IMR-90 (cell line): ENCODE results near the gene SLC4A8. TPM values are rescaled to one million over a fixed set of nuclear protein-coding genes. Genes with fewer than 3 reads are reported as not detected.

Experiments used
- ATAC-seq: fragments of 200-7000 bp; cut with Tn5 transposase; 2 replicates; pipeline ENCODE4 v1.9.1; 2020; ENCODE audit warnings: low read depth, mild to moderate bottlenecking, moderate library complexity
- BruUV-seq: library from RNA; stranded (reverse); fragments of 400-500 nt; replicated peaks from 2 replicates; lab custom pipeline; 2021; lab: Mats Ljungman, UMichigan
- CTCF ChIA-PET: fragments of 300-600 bp; formaldehyde crosslinking; extraction: SDS; loops from one replicate; lab custom pipeline; 2021; ENCODE audit warnings: antibody characterized with exemption; lab: Yijun Ruan, JAX
- POLR2A ChIA-PET: fragments of 300-600 bp; sonication (Branson Sonifier 250); formaldehyde crosslinking; loops from one replicate; lab custom pipeline; 2022; ENCODE audit warnings: antibody characterized with exemption; ENCODE audit not compliant: unreplicated experiment; lab: Charles Lee
- DNase-seq: peaks from one replicate; pipeline ENCODE4 v3.0.0; 2013
- H2AFZ ChIP-seq: replicated peaks from 2 replicates; pipeline ENCODE3; 2013; ENCODE audit warnings: low read length, mild to moderate bottlenecking; ENCODE audit not compliant: poor library complexity
- H2AK5ac ChIP-seq: 2 replicates; pipeline ENCODE4 v1.6.1; 2013; ENCODE audit warnings: low read depth, low read length, inconsistent platforms
- H2AK9ac ChIP-seq: replicated peaks from 2 replicates; pipeline ENCODE3; 2013; ENCODE audit warnings: mild to moderate bottlenecking, low read depth, low read length, moderate library complexity; ENCODE audit not compliant: poor library complexity
- H2BK120ac ChIP-seq: 2 replicates; pipeline ENCODE4 v1.6.1; 2013; ENCODE audit warnings: low read depth, low read length, inconsistent platforms
- H2BK15ac ChIP-seq: 3 replicates; pipeline ENCODE4 v1.6.1; 2013; ENCODE audit warnings: low read depth, low read length, inconsistent platforms
- H2BK20ac ChIP-seq: 2 replicates; pipeline ENCODE4 v1.6.1; 2013; ENCODE audit warnings: low read depth, mild to moderate bottlenecking, inconsistent platforms, low read length, moderate library complexity
- H2BK5ac ChIP-seq: 2 replicates; pipeline ENCODE4 v1.6.1; 2013; ENCODE audit warnings: mild to moderate bottlenecking, low read depth, low read length, inconsistent platforms; ENCODE audit not compliant: poor library complexity, severe bottlenecking
- H3K14ac ChIP-seq: replicated peaks from 2 replicates; pipeline ENCODE4 v1.6.1; 2013; ENCODE audit warnings: low read depth, low read length, inconsistent platforms
- H3K18ac ChIP-seq: 2 replicates; pipeline ENCODE4 v1.6.1; 2013; ENCODE audit warnings: low read depth, low read length, control low read depth
- H3K23ac ChIP-seq: 2 replicates; pipeline ENCODE4 v1.6.1; 2013; ENCODE audit warnings: low read depth, low read length, inconsistent platforms
- H3K27ac ChIP-seq: 2 replicates; pipeline ENCODE4 v1.5.1; 2013; ENCODE audit warnings: mild to moderate bottlenecking, control low read depth, low read length; ENCODE audit not compliant: insufficient read depth
- H3K27me3 ChIP-seq: 2 replicates; pipeline ENCODE4 v1.6.1; 2013; ENCODE audit warnings: low read length; ENCODE audit not compliant: control insufficient read depth, insufficient read depth
- H3K36me3 ChIP-seq: 2 replicates; pipeline ENCODE4 v1.6.1; 2013; ENCODE audit warnings: low read length, mixed read lengths; ENCODE audit not compliant: control insufficient read depth, insufficient read depth
- H3K4ac ChIP-seq: 2 replicates; pipeline ENCODE4 v1.6.1; 2013; ENCODE audit warnings: low read depth, low read length, inconsistent platforms
- H3K4me1 ChIP-seq: 2 replicates; pipeline ENCODE4 v1.6.1; 2013; ENCODE audit warnings: low read length, mixed read lengths; ENCODE audit not compliant: control insufficient read depth, insufficient read depth
- H3K4me2 ChIP-seq: 2 replicates; pipeline ENCODE4 v1.6.1; 2013; ENCODE audit warnings: low read depth, mild to moderate bottlenecking, control low read depth, low read length, moderate library complexity
- H3K4me3 ChIP-seq: 2 replicates; pipeline ENCODE4 v1.5.1; 2013; ENCODE audit warnings: low read depth, mild to moderate bottlenecking, control low read depth, low read length, moderate library complexity; ENCODE audit not compliant: insufficient read depth
- H3K56ac ChIP-seq: 2 replicates; pipeline ENCODE4 v1.6.1; 2013; ENCODE audit warnings: low read length, inconsistent platforms; ENCODE audit not compliant: insufficient read depth; ENCODE audit errors: extremely low read depth
- H3K79me1 ChIP-seq, 2 experiments: 2 replicates each; pipeline ENCODE4 v1.6.1; 2013; ENCODE audit warnings: low read length in 2 of 2, inconsistent platforms in 1 of 2, low read depth in 1 of 2
- H3K9ac ChIP-seq: 2 replicates; pipeline ENCODE4 v1.6.1; 2013; ENCODE audit warnings: low read depth, low read length, control low read depth
- H3K9me1 ChIP-seq: 2 replicates; pipeline ENCODE4 v1.6.1; 2013; ENCODE audit warnings: low read length, inconsistent platforms; ENCODE audit not compliant: insufficient read depth
- H3K9me3 ChIP-seq: 2 replicates; pipeline ENCODE4 v1.6.1; 2013; ENCODE audit warnings: low read length; ENCODE audit not compliant: control insufficient read depth, insufficient read depth
- H4K20me1 ChIP-seq: 2 replicates; pipeline ENCODE4 v1.6.1; 2013; ENCODE audit warnings: low read length, inconsistent platforms; ENCODE audit not compliant: insufficient read depth
- H4K5ac ChIP-seq: 2 replicates; pipeline ENCODE4 v1.6.1; 2013; ENCODE audit warnings: mild to moderate bottlenecking, low read depth, low read length, control low read depth
- H4K8ac ChIP-seq, 2 experiments: 2 replicates each; pipeline ENCODE4 v1.6.1; 2013; ENCODE audit warnings: low read depth in 2 of 2, low read length in 2 of 2, control low read depth in 1 of 2, inconsistent platforms in 1 of 2
- H4K91ac ChIP-seq: 2 replicates; pipeline ENCODE4 v1.6.1; 2013; ENCODE audit warnings: low read depth, low read length, inconsistent platforms; ENCODE audit not compliant: insufficient read depth
- BHLHE40 ChIP-seq: fragments of 150-350 bp; IDR thresholded peaks from 2 replicates; pipeline ENCODE4 v1.6.1; 2016; ENCODE audit warnings: mild to moderate bottlenecking, low read depth, low read length
- CEBPB ChIP-seq: IDR thresholded peaks from 2 replicates; pipeline ENCODE4 v1.6.1; 2012; ENCODE audit warnings: low read depth, low read length, improper control_type of control experiment
- CHD1 ChIP-seq: IDR thresholded peaks from 2 replicates; pipeline ENCODE4 v1.6.1; 2012; ENCODE audit warnings: low read depth, low read length, improper control_type of control experiment
- FOS ChIP-seq: fragments of 150-350 bp; IDR thresholded peaks from 2 replicates; pipeline ENCODE4 v1.6.1; 2016; ENCODE audit warnings: low read depth, low read length
- MAZ ChIP-seq: IDR thresholded peaks from 2 replicates; pipeline ENCODE4 v1.6.1; 2012; ENCODE audit warnings: low read depth, mild to moderate bottlenecking, low read length, improper control_type of control experiment, moderate library complexity, borderline replicate concordance
- MXI1 ChIP-seq: IDR thresholded peaks from 2 replicates; pipeline ENCODE4 v1.6.1; 2012; ENCODE audit warnings: low read depth, mild to moderate bottlenecking, low read length, moderate library complexity, borderline replicate concordance
- NFE2L2 ChIP-seq: fragments of 150-350 bp; IDR thresholded peaks from 2 replicates; pipeline ENCODE4 v1.6.1; 2016; ENCODE audit warnings: low read depth, mild to moderate bottlenecking, low read length
- POLR2A ChIP-seq: IDR thresholded peaks from 2 replicates; pipeline ENCODE4 v1.6.1; 2012; ENCODE audit warnings: mild to moderate bottlenecking, low read depth, low read length
- RAD21 ChIP-seq: IDR thresholded peaks from 2 replicates; pipeline ENCODE4 v1.6.1; 2012; ENCODE audit warnings: low read length, improper control_type of control experiment
- RFX5 ChIP-seq: IDR thresholded peaks from 2 replicates; pipeline ENCODE4 v1.8.0; 2012; ENCODE audit warnings: low read depth, mild to moderate bottlenecking, low read length, moderate library complexity
- SMC3 ChIP-seq: fragments of 150-350 bp; IDR thresholded peaks from 2 replicates; pipeline ENCODE4 v1.6.1; 2016; ENCODE audit warnings: low read depth, mild to moderate bottlenecking, antibody characterized with exemption, low read length, moderate library complexity
- WGBS, 2 experiments: methylation state at CpG; one replicate each; pipeline versions ENCODE4 v1.1.5 to v1.1.7; 2013; ENCODE audit warnings: missing lambda C conversion rate in 2 of 2; ENCODE audit not compliant: insufficient read length in 1 of 2; ENCODE audit errors: extremely low coverage in 2 of 2; 5-methylcytosine and 5-hydroxymethylcytosine counted together
- dilution Hi-C: fragments of 300-500 bp; cut with HindIII; formaldehyde crosslinking; loops from one replicate; pipeline ENCODE4 v1.14.3; 2018; ENCODE audit warnings: low sequenced_read_pairs; ENCODE audit not compliant: unreplicated experiment
- in situ Hi-C: fragments of 300-500 bp; cut with MboI; formaldehyde crosslinking; loops from 3 replicates; pipeline ENCODE4 v1.14.3; 2019; ENCODE audit warnings: low sequenced_read_pairs, inconsistent platforms, mixed read lengths
- intact Hi-C: fragments of 100-400 bp; cut with micrococcal nuclease; formaldehyde crosslinking; loops from 2 replicates; pipeline ENCODE4 v1.10.0; 2022
- polyA plus RNA-seq, 3 experiments: library from polyadenylated mRNA; depleted of rRNA; stranded (reverse); fragments of >200 nt; gene quantifications; 2 replicates each; pipeline ENCODE4 v1.2.3, GENCODE V29; 2012; ENCODE audit warnings: low replicate concordance in 1 of 3
- total RNA-seq: library from RNA; depleted of rRNA; stranded (reverse); fragments of >200 nt; gene quantifications from 2 replicates; pipeline ENCODE4 v1.2.3, GENCODE V29; 2012
- TF ChIP-seq, protein P1 (sequence below): fragments of 150-350 bp; IDR thresholded peaks from 2 replicates; pipeline ENCODE4 v1.6.1; 2016; ENCODE audit warnings: low read depth, mild to moderate bottlenecking, low read length, moderate library complexity, borderline replicate concordance
- TF ChIP-seq, protein P2 (sequence below): conservative IDR thresholded peaks from 2 replicates; pipeline ENCODE4 v1.5.1; 2012; ENCODE audit warnings: mild to moderate bottlenecking, low read depth, low read length, improper control_type of control experiment
- TF ChIP-seq, protein P3 (sequence below): fragments of 150-350 bp; IDR thresholded peaks from 2 replicates; pipeline ENCODE4 v1.6.1; 2017; ENCODE audit warnings: mild to moderate bottlenecking, antibody characterized with exemption, low read length, low read depth

SLC4A8 gene
- total and polyA plus RNA-seq, 2 of the 4 experiments (the other 2 are of a cell fraction), result 3.1 to 5.2 TPM

DNA sequence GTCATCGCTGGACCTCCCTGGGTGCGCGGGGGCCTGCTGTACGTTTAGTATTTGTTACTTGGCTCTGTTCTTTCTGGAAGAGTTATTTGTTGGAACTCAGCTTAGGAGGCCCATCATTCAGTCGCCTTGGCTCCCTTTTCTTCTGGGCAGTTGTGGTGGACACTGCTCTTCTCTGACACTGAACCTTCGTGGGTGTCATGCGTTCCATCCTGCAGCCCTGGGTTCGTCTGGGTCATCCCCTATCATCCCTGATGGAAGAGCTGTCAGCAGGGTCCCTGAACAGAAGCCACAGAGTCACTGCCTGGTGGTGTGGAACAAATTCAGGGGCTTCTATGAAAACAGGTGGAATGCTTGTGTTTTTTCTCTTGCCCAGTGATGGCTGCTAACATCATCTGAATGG, 113.5 kb downstream of the SLC4A8 start:
- Histone ChIP-seq H3K9me3 (no peaks in the 10 kb centered on the region), H3K18ac (no peak overlapping the region), H3K27ac (no peak overlapping the region), H2BK20ac (no peak overlapping the region), H4K8ac (no peak overlapping the region), H3K4me1 (no peaks in the 10 kb centered on the region; the same call in 1 of the 2 replicates), H2AK5ac (no peak overlapping the region), H3K9me1 (peaks cover 3% of the 10 kb centered on the region; the same call in 1 of the 2 replicates), H3K9ac (no peak overlapping the region), H3K4me2 (no peak overlapping the region), H2BK15ac (no peak overlapping the region), H2BK120ac (no peak overlapping the region), H3K56ac (no peak overlapping the region), H2AFZ (peak overlapping the region; percentile 36), H3K23ac (no peak overlapping the region), H3K14ac (no peak overlapping the region), H3K4me3 (no peak overlapping the region), H3K27me3 (peaks cover 5% of the 10 kb centered on the region), H3K36me3 (no peaks in the 10 kb centered on the region), H2AK9ac (no peak overlapping the region), H2BK5ac (no peak overlapping the region), H4K20me1 (no peaks in the 10 kb centered on the region), H3K79me1 (no peaks in the 10 kb centered on the region), H3K4ac (no peak overlapping the region), H4K5ac (no peak overlapping the region), H4K91ac (no peak overlapping the region)
- intact Hi-C loops, result no loop called here
- CTCF ChIA-PET, result no interaction called here
- DNase-seq, result no peak
- dilution Hi-C loops, result no loop called here
- ATAC-seq, result no peak
- in situ Hi-C loops, result loop anchor here (10.0 kb wide), 1 partner anchor 267 kb away; no protein-coding TSS in a partner anchor
- WGBS, 2 experiments, result no CpG with 5 or more reads among the region's 8 CpGs
- POLR2A ChIA-PET, result no interaction called here
- BruUV-seq, result no TSS peak
- TF ChIP-seq MXI1, result no peak
- no peak for TF ChIP-seq RFX5
- TF ChIP-seq, protein P1, sequence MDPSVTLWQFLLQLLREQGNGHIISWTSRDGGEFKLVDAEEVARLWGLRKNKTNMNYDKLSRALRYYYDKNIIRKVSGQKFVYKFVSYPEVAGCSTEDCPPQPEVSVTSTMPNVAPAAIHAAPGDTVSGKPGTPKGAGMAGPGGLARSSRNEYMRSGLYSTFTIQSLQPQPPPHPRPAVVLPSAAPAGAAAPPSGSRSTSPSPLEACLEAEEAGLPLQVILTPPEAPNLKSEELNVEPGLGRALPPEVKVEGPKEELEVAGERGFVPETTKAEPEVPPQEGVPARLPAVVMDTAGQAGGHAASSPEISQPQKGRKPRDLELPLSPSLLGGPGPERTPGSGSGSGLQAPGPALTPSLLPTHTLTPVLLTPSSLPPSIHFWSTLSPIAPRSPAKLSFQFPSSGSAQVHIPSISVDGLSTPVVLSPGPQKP, result no peak
- TF ChIP-seq, protein P2, sequence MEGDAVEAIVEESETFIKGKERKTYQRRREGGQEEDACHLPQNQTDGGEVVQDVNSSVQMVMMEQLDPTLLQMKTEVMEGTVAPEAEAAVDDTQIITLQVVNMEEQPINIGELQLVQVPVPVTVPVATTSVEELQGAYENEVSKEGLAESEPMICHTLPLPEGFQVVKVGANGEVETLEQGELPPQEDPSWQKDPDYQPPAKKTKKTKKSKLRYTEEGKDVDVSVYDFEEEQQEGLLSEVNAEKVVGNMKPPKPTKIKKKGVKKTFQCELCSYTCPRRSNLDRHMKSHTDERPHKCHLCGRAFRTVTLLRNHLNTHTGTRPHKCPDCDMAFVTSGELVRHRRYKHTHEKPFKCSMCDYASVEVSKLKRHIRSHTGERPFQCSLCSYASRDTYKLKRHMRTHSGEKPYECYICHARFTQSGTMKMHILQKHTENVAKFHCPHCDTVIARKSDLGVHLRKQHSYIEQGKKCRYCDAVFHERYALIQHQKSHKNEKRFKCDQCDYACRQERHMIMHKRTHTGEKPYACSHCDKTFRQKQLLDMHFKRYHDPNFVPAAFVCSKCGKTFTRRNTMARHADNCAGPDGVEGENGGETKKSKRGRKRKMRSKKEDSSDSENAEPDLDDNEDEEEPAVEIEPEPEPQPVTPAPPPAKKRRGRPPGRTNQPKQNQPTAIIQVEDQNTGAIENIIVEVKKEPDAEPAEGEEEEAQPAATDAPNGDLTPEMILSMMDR, result no peak
- TF ChIP-seq CEBPB, result no peak
- no peak for TF ChIP-seq POLR2A
- no peak for TF ChIP-seq FOS
- no peak for TF ChIP-seq CHD1
- TF ChIP-seq BHLHE40, result no peak
- no peak for TF ChIP-seq SMC3
- TF ChIP-seq, protein P3, sequence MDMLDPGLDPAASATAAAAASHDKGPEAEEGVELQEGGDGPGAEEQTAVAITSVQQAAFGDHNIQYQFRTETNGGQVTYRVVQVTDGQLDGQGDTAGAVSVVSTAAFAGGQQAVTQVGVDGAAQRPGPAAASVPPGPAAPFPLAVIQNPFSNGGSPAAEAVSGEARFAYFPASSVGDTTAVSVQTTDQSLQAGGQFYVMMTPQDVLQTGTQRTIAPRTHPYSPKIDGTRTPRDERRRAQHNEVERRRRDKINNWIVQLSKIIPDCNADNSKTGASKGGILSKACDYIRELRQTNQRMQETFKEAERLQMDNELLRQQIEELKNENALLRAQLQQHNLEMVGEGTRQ, result no peak
- TF ChIP-seq NFE2L2, result no peak
- no peak for TF ChIP-seq MAZ
- no peak for TF ChIP-seq RAD21
